ENCODE results near the gene MAL. TPM values are rescaled to one million over a fixed set of nuclear protein-coding genes. Genes with fewer than 3 reads are reported as not detected.

The MAL gene
- total RNA-seq, 1 donor from 2014 or later, result not detected

DNA sequence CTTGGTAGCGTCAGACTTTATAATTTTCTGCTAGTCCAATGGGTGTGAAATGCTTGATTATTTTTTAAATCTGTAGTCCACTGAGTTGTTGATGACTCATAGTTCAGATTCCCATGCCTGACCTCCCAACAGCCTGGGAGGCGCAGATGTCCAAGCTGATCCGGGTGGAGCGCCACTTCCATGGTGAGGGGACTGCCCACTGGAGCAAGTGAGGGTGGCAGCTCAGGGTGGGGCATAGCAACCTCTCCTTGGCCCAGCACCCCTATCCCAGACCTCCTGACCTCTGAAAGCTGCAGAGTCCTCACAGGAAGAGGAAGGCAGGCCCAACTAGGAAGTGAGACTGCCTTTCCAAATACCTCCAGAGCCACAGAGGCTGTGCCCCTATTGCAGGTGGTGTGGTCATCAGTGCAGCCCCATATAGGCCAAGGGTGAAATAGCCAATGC, 4.4 kb downstream of the MAL start:
- H3K36me3 Mint-ChIP-seq, result no peaks in the 10 kb centered on the region
- Histone ChIP-seq H3K27ac (no peak overlapping the region), H3F3A (ENCODE audit: low read depth) (no peaks in the 10 kb centered on the region), H2AFZ (replicated peaks) (no peak overlapping the region), H3K9me3 (ENCODE audit: low read depth) (no peaks in the 10 kb centered on the region), H4K20me1 (ENCODE audit: low read depth) (no peaks in the 10 kb centered on the region), H3K9ac (no peak overlapping the region), H3K79me2 (ENCODE audit: low read depth) (no peaks in the 10 kb centered on the region), H3K4me2 (no peak overlapping the region), H3K27me3 (peaks cover 33% of the 10 kb centered on the region), H3K4me3 (no peak overlapping the region), H3K36me3 (no peaks in the 10 kb centered on the region), H3K4me1 (no peaks in the 10 kb centered on the region)
- H3K4me3 Mint-ChIP-seq, result no peak overlapping the region
- no peak for DNase-seq (ENCODE audit: low spot score)
- peaks cover 4% of the 10 kb centered on the region for H3K9me3 Mint-ChIP-seq
- H3K27me3 Mint-ChIP-seq (ENCODE audit: insufficient read depth, low read depth), result peaks cover 36% of the 10 kb centered on the region
- H3K27ac Mint-ChIP-seq, result no peak overlapping the region
- H3K4me1 Mint-ChIP-seq, result peaks cover 20% of the 10 kb centered on the region
- TF ChIP-seq EZH2 (IDR thresholded peaks at IDR 0.05) (no peak), EZH2phosphoT487 (IDR thresholded peaks at IDR 0.05) (no peak)
- TF ChIP-seq, protein P1, sequence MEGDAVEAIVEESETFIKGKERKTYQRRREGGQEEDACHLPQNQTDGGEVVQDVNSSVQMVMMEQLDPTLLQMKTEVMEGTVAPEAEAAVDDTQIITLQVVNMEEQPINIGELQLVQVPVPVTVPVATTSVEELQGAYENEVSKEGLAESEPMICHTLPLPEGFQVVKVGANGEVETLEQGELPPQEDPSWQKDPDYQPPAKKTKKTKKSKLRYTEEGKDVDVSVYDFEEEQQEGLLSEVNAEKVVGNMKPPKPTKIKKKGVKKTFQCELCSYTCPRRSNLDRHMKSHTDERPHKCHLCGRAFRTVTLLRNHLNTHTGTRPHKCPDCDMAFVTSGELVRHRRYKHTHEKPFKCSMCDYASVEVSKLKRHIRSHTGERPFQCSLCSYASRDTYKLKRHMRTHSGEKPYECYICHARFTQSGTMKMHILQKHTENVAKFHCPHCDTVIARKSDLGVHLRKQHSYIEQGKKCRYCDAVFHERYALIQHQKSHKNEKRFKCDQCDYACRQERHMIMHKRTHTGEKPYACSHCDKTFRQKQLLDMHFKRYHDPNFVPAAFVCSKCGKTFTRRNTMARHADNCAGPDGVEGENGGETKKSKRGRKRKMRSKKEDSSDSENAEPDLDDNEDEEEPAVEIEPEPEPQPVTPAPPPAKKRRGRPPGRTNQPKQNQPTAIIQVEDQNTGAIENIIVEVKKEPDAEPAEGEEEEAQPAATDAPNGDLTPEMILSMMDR (IDR thresholded peaks at IDR 0.05), result no peak

DNA sequence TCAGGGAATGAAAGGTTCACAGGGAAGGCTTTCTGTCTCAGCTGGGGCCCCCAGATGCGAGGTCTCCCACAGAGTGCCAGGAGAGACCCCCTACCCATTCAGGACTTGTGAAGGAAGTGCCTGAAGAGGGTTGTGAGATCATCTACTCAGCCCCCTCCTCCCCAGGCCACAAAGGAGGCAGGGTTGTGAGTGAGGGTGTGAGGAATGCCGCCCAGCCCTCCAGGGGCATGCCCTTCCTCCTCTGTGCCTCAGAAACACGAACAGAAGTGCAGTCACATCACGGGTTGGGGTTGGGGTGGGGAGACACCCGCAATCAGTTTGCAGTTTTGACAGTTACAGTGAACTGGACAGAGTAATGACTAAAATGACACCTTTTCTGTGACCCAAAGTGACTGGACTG, 5.0 kb downstream of the MAL start:
- Histone ChIP-seq H3K27me3 (peaks cover 27% of the 10 kb centered on the region), H3F3A (ENCODE audit: low read depth) (no peaks in the 10 kb centered on the region), H4K20me1 (ENCODE audit: low read depth) (no peaks in the 10 kb centered on the region), H3K36me3 (no peaks in the 10 kb centered on the region), H3K4me2 (no peak overlapping the region), H3K9ac (no peak overlapping the region), H2AFZ (replicated peaks) (no peak overlapping the region), H3K27ac (no peak overlapping the region), H3K4me1 (no peaks in the 10 kb centered on the region), H3K79me2 (ENCODE audit: low read depth) (no peaks in the 10 kb centered on the region), H3K4me3 (no peak overlapping the region), H3K9me3 (ENCODE audit: low read depth) (no peaks in the 10 kb centered on the region)
- H3K4me1 Mint-ChIP-seq, result peaks cover 20% of the 10 kb centered on the region
- H3K27ac Mint-ChIP-seq, result no peak overlapping the region
- peaks cover 33% of the 10 kb centered on the region for H3K27me3 Mint-ChIP-seq (ENCODE audit: insufficient read depth, low read depth)
- DNase-seq (ENCODE audit: low spot score), result no peak
- peaks cover 4% of the 10 kb centered on the region for H3K9me3 Mint-ChIP-seq
- peak overlapping the region; percentile 13 for H3K4me3 Mint-ChIP-seq
- H3K36me3 Mint-ChIP-seq, result no peaks in the 10 kb centered on the region
- TF ChIP-seq EZH2 (IDR thresholded peaks at IDR 0.05) (no peak), EZH2phosphoT487 (IDR thresholded peaks at IDR 0.05) (no peak)
- TF ChIP-seq, protein P1 (IDR thresholded peaks at IDR 0.05), result no peak

DNA sequence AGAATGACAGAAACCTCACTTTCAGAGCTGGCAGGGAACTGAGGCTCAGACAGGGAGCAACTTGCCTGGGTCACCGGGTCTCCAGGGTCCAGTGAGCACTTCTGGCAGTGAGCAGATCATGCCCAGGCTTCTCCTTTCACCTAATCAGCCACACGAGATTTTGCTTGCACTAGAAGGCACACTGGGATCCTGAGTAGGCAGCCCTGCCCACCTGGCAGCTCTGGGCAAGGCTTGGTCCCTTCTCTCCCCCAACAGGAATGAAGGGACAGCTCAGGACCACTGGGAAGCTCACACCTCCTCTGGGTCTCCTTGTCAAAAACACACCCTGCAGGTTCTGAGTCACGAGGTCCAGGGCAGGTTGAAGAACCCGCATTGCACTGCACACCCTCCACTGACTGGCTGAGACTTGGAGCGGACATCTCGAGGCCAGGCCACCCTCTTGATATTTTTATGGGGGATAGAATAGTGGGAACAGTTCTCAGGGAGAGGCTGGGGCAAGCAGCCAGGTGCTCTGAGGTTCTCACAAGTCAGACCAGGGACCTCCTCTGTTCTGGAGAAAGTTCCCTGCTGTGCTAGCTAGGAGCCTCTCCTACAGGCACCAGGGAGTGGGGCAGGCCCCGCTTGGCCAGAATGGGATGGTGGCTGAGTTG, 5.7 kb downstream of the MAL start:
- Mint-ChIP-seq H3K36me3 (no peaks in the 10 kb centered on the region), H3K27me3 (ENCODE audit: insufficient read depth, low read depth) (peaks cover 27% of the 10 kb centered on the region)

More for the DNA sequence above, 5.7 kb downstream of the MAL start:
- Mint-ChIP-seq H3K9me3 (peaks cover 4% of the 10 kb centered on the region), H3K27ac (no peak overlapping the region), H3K4me1 (peaks cover 14% of the 10 kb centered on the region), H3K4me3 (no peak overlapping the region)
- H3K9ac ChIP-seq, result no peak overlapping the region
- H3K4me2 ChIP-seq, result no peak overlapping the region
- no peak overlapping the region for H3K4me3 ChIP-seq
- peaks cover 20% of the 10 kb centered on the region for H3K27me3 ChIP-seq
- H2AFZ ChIP-seq (replicated peaks), result no peak overlapping the region
- H3K36me3 ChIP-seq, result no peaks in the 10 kb centered on the region
- H3F3A ChIP-seq (ENCODE audit: low read depth), result no peaks in the 10 kb centered on the region
- TF ChIP-seq EZH2 (IDR thresholded peaks at IDR 0.05) (no peak), EZH2phosphoT487 (IDR thresholded peaks at IDR 0.05) (no peak)
- TF ChIP-seq, protein P1 (IDR thresholded peaks at IDR 0.05), result no peak
- peaks cover 2% of the 10 kb centered on the region for H3K9me3 ChIP-seq (ENCODE audit: low read depth)
- no peaks in the 10 kb centered on the region for H3K79me2 ChIP-seq (ENCODE audit: low read depth)
- no peak for DNase-seq (ENCODE audit: low spot score)
- H3K27ac ChIP-seq, result no peak overlapping the region
- H3K4me1 ChIP-seq, result no peaks in the 10 kb centered on the region
- no peaks in the 10 kb centered on the region for H4K20me1 ChIP-seq (ENCODE audit: low read depth)
